Smooth muscle cell (in vitro differentiated cells): ENCODE data around the gene EMC8. TPM values are rescaled to one million over a fixed set of nuclear protein-coding genes. Genes with fewer than 3 reads are reported as not detected.

Experiments used
- DNase-seq: peaks from one replicate; lab custom pipeline; 2025; ENCODE audit not compliant: unreplicated experiment; lab: John Stamatoyannopoulos, UW
- H2AFZ ChIP-seq: fragments of 200-600 bp; sonication (generic); 2 replicates; pipeline ENCODE4 v1.6.0; 2016; ENCODE audit warnings: antibody characterized with exemption, low read depth, mild to moderate bottlenecking
- H3F3A ChIP-seq: fragments of 200-600 bp; sonication (generic); 2 replicates; pipeline ENCODE4 v1.6.0; 2017; ENCODE audit warnings: antibody characterized with exemption, low read depth
- H3K27ac ChIP-seq: fragments of 200-600 bp; sonication (generic); 2 replicates; pipeline ENCODE4 v1.5.1; 2016; ENCODE audit warnings: low read depth, mild to moderate bottlenecking
- H3K27me3 ChIP-seq: fragments of 200-600 bp; sonication (generic); 2 replicates; pipeline ENCODE4 v1.6.1; 2016; ENCODE audit warnings: low read depth, mild to moderate bottlenecking
- H3K36me3 ChIP-seq: fragments of 200-600 bp; sonication (generic); 2 replicates; pipeline ENCODE4 v1.5.1; 2016; ENCODE audit warnings: low read depth
- H3K4me1 ChIP-seq: fragments of 200-600 bp; sonication (generic); 2 replicates; pipeline ENCODE4 v1.5.1; 2016; ENCODE audit warnings: low read depth
- H3K4me2 ChIP-seq: fragments of 200-600 bp; sonication (generic); 2 replicates; pipeline ENCODE4 v1.6.0; 2016; ENCODE audit warnings: mild to moderate bottlenecking
- H3K4me3 ChIP-seq: fragments of 200-600 bp; sonication (generic); 2 replicates; pipeline ENCODE4 v1.5.1; 2016; ENCODE audit warnings: mild to moderate bottlenecking
- H3K79me2 ChIP-seq: fragments of 200-600 bp; sonication (generic); 2 replicates; pipeline ENCODE4 v1.6.0; 2016; ENCODE audit warnings: low read depth, mild to moderate bottlenecking
- H3K9ac ChIP-seq: fragments of 200-600 bp; sonication (generic); 2 replicates; pipeline ENCODE4 v1.6.0; 2016; ENCODE audit warnings: low read depth
- H3K9me3 ChIP-seq: fragments of 200-600 bp; sonication (generic); replicated peaks from 2 replicates; pipeline ENCODE4 v1.5.1; 2016; ENCODE audit warnings: low read depth
- H4K20me1 ChIP-seq: fragments of 200-600 bp; sonication (generic); 2 replicates; pipeline ENCODE4 v1.6.0; 2016; ENCODE audit warnings: low read depth
- CTCF ChIP-seq: fragments of 200-600 bp; sonication (generic); IDR thresholded peaks from 2 replicates; pipeline ENCODE4 v1.5.1; 2017; ENCODE audit warnings: borderline replicate concordance, mild to moderate bottlenecking, antibody characterized with exemption; ENCODE audit not compliant: insufficient read depth, poor library complexity, severe bottlenecking
- WGBS: methylation state at CpG from one replicate; pipeline ENCODE4 v1.1.7; 2016; ENCODE audit warnings: low lambda C conversion rate; 5-methylcytosine and 5-hydroxymethylcytosine counted together
- polyA plus RNA-seq: library from polyadenylated mRNA; unstranded; fragments of >200 nt; fragmentation: Nextera tagmentation; extraction: Ambion mirVana; gene quantifications from 2 replicates; pipeline ENCODE4 v1.2.1, GENCODE V29; 2016
- total RNA-seq: library from RNA; depleted of rRNA; stranded (reverse); fragments of >200 nt; gene quantifications from 2 replicates; pipeline ENCODE4 v1.2.3, GENCODE V29; 2014

The EMC8 gene
- total and polyA plus RNA-seq, 2 experiments from 2014 or later: 40.4 to 40.9 TPM

- WGBS: 96% methylated on average over 14 of the region's 14 CpGs
- Histone ChIP-seq H4K20me1 (no peaks in the 10 kb centered on the region), H3F3A (no peaks in the 10 kb centered on the region), H3K4me1 (no peaks in the 10 kb centered on the region), H3K4me3 (no peak overlapping the region), H3K27me3 (peaks cover 42% of the 10 kb centered on the region), H3K36me3 (no peaks in the 10 kb centered on the region), H3K79me2 (no peaks in the 10 kb centered on the region), H2AFZ (no peak overlapping the region), H3K4me2 (no peak overlapping the region), H3K9ac (no peak overlapping the region), H3K27ac (no peak overlapping the region), H3K9me3 (no peaks in the 10 kb centered on the region)
- no peak for TF ChIP-seq CTCF
- DNase-seq: no peak
These were observed 16.8 kb upstream of the EMC8 start for GRCh38 chr16:85816159-85816558.

- TF ChIP-seq CTCF: no peak
- no peak overlapping the region for H3K4me2 ChIP-seq
- no peak overlapping the region for H3K4me3 ChIP-seq
- no peak overlapping the region for H2AFZ ChIP-seq
- H3K27ac ChIP-seq: no peak overlapping the region
- H3K9me3 ChIP-seq: no peaks in the 10 kb centered on the region
- no peaks in the 10 kb centered on the region for H3K36me3 ChIP-seq
- H3K79me2 ChIP-seq: no peaks in the 10 kb centered on the region
- no peaks in the 10 kb centered on the region for H4K20me1 ChIP-seq
- 92% methylated on average over 20 of the region's 20 CpGs for WGBS
- DNase-seq: no peak
- H3F3A ChIP-seq: no peaks in the 10 kb centered on the region
- H3K9ac ChIP-seq: no peak overlapping the region
- H3K4me1 ChIP-seq: no peaks in the 10 kb centered on the region
- H3K27me3 ChIP-seq: peaks cover 35% of the 10 kb centered on the region
These were observed 13.7 kb upstream of the EMC8 start for GRCh38 chr16:85812811-85813700.

- no peak for DNase-seq
- H4K20me1 ChIP-seq: no peaks in the 10 kb centered on the region
- no peak for TF ChIP-seq CTCF
- H3K27ac ChIP-seq: no peak overlapping the region
- no peak overlapping the region for H3K4me2 ChIP-seq
- peaks cover 35% of the 10 kb centered on the region for H3K27me3 ChIP-seq
- H2AFZ ChIP-seq: no peak overlapping the region
- H3K9me3 ChIP-seq: no peaks in the 10 kb centered on the region
- no peaks in the 10 kb centered on the region for H3K36me3 ChIP-seq
- H3F3A ChIP-seq: no peaks in the 10 kb centered on the region
- no peak overlapping the region for H3K4me3 ChIP-seq
- H3K9ac ChIP-seq: no peak overlapping the region
- no peaks in the 10 kb centered on the region for H3K79me2 ChIP-seq
- WGBS: 78% methylated on average over 36 of the region's 37 CpGs
- no peaks in the 10 kb centered on the region for H3K4me1 ChIP-seq
These were observed 12.9 kb upstream of the EMC8 start for GRCh38 chr16:85812031-85812807.
